PFSK-1 (cell line): Measurements from ENCODE around the gene FMNL3.

ENCODE experiments used
- FOXP2 ChIP-seq: optimal IDR thresholded peaks from 2 replicates; pipeline ENCODE3; 2011; ENCODE audit warnings: borderline replicate concordance, control low read depth, inconsistent platforms; ENCODE audit not compliant: insufficient read depth; ENCODE audit errors: extremely low read length, extremely low read depth
- POLR2AphosphoS5 ChIP-seq: IDR thresholded peaks from 2 replicates; pipeline ENCODE4 v1.6.1; 2012; ENCODE audit warnings: low read depth, mild to moderate bottlenecking, control low read depth, low read length, moderate library complexity
- SIN3A ChIP-seq: IDR thresholded peaks from 2 replicates; pipeline ENCODE4 v1.6.1; 2012; ENCODE audit warnings: mild to moderate bottlenecking, low read length, moderate library complexity, borderline replicate concordance; ENCODE audit not compliant: insufficient read depth
- TAF1 ChIP-seq: IDR thresholded peaks from 2 replicates; pipeline ENCODE4 v1.6.1; 2012; ENCODE audit warnings: low read length, control low read depth, borderline replicate concordance; ENCODE audit not compliant: insufficient read depth
- TF ChIP-seq, protein P1 (sequence below), 2 experiments: IDR thresholded peaks; 2 replicates each; pipeline versions ENCODE4 v1.6.1 to v1.8.0; 2011 to 2012; ENCODE audit warnings: low read depth in 2 of 2, low read length in 2 of 2, control low read depth in 1 of 2, inconsistent platforms in 1 of 2, mild to moderate bottlenecking in 1 of 2, moderate library complexity in 1 of 2; ENCODE audit not compliant: insufficient read depth in 1 of 2

The FMNL3 gene

DNA sequence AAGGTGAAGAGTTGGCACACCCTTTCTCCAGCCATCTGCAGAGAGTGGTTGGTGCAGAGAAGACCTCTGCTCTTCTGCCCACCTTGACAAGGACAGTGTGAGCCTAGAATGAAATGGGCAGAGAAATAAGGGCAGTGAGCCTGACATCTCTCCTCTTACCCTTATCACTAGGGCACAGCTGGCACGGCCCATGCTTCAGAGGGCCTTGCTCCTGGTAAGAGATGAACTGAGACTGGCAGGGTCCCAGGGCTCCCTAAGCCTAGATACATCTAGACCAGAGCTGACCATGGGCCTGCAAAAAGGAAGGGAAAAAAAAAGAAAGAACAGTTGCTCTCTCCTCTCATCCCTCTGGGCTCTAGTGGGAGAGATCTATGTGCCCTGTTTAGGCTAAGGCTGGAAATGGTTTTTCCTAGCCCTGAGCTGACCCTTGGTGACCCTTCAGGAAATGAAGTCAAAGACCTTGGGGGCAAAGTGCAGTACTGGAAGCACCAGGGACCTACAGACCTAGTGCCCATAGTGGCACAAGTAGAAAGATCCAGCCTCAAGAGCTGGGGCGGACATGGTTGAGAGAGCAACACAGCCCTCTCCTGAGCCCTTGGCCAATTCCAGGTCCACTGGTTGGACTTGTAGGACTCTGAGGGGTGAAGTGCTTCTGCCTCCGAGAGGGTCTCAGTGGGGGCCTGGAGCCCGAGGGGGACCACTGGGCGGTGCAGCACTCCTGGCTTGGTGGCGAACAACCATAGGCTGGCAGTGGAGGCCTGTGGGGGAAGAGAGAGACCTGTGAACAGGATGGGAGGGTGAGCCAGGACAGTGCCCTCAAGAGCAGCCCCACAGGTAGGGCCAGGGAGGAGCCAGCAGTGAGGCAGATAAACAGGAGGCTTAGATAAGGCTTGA is 61.8 kb downstream of the FMNL3 start:
- TF ChIP-seq POLR2AphosphoS5 = no peak
- TF ChIP-seq, protein P1, sequence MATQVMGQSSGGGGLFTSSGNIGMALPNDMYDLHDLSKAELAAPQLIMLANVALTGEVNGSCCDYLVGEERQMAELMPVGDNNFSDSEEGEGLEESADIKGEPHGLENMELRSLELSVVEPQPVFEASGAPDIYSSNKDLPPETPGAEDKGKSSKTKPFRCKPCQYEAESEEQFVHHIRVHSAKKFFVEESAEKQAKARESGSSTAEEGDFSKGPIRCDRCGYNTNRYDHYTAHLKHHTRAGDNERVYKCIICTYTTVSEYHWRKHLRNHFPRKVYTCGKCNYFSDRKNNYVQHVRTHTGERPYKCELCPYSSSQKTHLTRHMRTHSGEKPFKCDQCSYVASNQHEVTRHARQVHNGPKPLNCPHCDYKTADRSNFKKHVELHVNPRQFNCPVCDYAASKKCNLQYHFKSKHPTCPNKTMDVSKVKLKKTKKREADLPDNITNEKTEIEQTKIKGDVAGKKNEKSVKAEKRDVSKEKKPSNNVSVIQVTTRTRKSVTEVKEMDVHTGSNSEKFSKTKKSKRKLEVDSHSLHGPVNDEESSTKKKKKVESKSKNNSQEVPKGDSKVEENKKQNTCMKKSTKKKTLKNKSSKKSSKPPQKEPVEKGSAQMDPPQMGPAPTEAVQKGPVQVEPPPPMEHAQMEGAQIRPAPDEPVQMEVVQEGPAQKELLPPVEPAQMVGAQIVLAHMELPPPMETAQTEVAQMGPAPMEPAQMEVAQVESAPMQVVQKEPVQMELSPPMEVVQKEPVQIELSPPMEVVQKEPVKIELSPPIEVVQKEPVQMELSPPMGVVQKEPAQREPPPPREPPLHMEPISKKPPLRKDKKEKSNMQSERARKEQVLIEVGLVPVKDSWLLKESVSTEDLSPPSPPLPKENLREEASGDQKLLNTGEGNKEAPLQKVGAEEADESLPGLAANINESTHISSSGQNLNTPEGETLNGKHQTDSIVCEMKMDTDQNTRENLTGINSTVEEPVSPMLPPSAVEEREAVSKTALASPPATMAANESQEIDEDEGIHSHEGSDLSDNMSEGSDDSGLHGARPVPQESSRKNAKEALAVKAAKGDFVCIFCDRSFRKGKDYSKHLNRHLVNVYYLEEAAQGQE (IDR thresholded peaks at IDR 0.05; ENCODE audit: insufficient read depth in 1 of 2, low read depth in 2 of 2, low read length in 2 of 2) = no peak
- TF ChIP-seq FOXP2 = no peak
- TF ChIP-seq SIN3A = no peak
- TF ChIP-seq TAF1 = no peak

DNA sequence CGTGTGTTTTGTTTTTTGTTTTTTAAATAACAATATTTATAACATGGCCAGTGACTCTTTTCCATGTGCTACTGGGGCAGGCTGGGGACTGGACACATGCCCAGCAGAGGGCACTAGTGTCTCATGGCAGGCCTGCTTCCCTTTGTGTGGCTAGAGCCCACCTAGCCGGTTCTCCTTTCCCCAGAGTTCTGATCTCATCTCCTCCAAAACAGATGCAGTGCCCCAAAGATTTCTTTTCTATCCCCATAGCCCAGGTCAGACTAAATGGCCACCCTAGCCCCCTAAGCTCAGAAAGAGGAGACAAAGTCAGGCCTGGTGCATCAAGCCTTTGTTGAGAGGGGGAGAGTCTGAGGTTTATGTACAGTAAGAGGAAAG is 62.6 kb downstream of the FMNL3 start:
- TF ChIP-seq, protein P1 (IDR thresholded peaks at IDR 0.05; ENCODE audit: insufficient read depth in 1 of 2, low read depth in 2 of 2, low read length in 2 of 2) = no peak
- TF ChIP-seq POLR2AphosphoS5 (no peak), SIN3A (no peak), FOXP2 (no peak), TAF1 (no peak)

DNA sequence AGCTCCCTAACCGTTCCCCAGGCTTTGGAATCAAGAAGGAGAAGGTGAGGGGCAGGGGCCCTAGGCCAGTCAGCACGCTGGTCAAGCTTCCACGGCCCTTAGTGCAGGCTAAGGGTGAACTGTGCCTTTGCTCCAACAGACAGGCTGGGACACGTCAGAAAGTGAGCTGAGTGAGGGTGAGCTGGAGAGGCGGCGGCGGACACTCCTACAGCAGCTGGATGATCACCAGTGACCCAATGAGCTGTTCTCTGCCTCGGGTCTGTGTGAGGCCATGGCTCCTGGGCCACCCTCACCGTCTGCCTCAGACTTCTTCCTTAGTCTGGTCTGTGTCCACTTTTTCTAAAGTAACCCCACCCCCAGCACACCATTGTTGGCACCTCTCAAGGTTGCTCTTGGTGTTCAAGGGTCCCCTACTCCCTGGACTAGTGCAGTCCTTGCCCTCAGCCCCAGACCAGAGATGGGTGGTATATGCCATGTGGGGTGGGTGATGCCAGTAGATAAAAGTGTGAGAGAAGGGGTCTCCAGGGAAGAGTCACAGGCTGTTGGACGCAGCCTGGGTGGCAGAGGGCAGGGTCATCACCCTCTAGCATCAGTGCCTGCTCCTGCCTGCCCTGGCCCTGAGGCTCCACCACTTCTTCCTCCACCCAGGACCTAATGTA is 63.1 kb downstream of the FMNL3 start:
- TF ChIP-seq, protein P1 (IDR thresholded peaks at IDR 0.05; ENCODE audit: insufficient read depth in 1 of 2, low read depth in 2 of 2, low read length in 2 of 2) = no peak
- TF ChIP-seq TAF1 (no peak), SIN3A (no peak), POLR2AphosphoS5 (no peak), FOXP2 (no peak)

DNA sequence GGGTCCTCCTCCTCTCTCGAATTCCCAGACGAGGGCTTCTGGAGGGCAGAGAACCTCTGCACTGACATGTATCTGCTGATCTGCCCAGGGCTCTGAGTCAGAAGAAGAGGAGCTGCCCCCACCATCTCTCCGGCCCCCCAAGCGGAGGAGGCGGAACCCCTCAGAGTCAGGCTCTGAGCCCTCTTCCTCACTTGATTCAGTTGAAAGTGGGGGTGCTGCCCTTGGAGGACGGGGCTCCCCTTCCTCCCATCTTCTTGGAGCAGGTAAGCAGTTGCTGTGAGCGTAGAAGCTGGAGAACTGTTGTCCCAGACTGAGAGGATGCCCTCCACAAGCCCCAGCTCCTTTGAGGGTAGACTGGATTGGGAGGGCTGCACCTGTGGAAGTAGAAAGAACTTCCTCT is 64.1 kb downstream of the FMNL3 start:
- TF ChIP-seq FOXP2 = no peak
- TF ChIP-seq POLR2AphosphoS5 = no peak
- no peak for TF ChIP-seq TAF1
- TF ChIP-seq, protein P1 (IDR thresholded peaks at IDR 0.05; ENCODE audit: insufficient read depth in 1 of 2, low read depth in 2 of 2, low read length in 2 of 2) = no peak
- no peak for TF ChIP-seq SIN3A
